Stimulated activated naive CD8-positive, alpha-beta T cell treated with anti-CD3 and anti-CD28 coated beads, Interleukin-15, Interleukin-2, amounts not matched to agents 100 U/mL and 50 U/mL, for 24 hours (primary cell): ENCODE results near the gene NEDD4L.

ENCODE experiments used
- ATAC-seq: fragments of 150-1000 bp; cut with Tn5 transposase; one replicate; pipeline ENCODE4 v1.10.0; 2021
- DNase-seq: peaks from one replicate; pipeline ENCODE4 v3.0.0; 2021

NEDD4L gene

GRCh38 chr18:58054041-58054781 lies 10.2 kb downstream of the NEDD4L start:
- DNase-seq (no peak), ATAC-seq (no peak)

GRCh38 chr18:58055890-58056558 lies 12.0 kb downstream of the NEDD4L start:
- DNase-seq, result no peak
- ATAC-seq, result no peak

GRCh38 chr18:58056852-58057251 lies 12.8 kb downstream of the NEDD4L start:
- DNase-seq (no peak), ATAC-seq (no peak)

- no peak for ATAC-seq
- DNase-seq, result no peak
These were observed 13.4 kb downstream of the NEDD4L start for GRCh38 chr18:58057291-58057965.

GRCh38 chr18:58058720-58059119 lies 14.7 kb downstream of the NEDD4L start:
- DNase-seq (no peak), ATAC-seq (no peak)

- ATAC-seq (no peak), DNase-seq (no peak)
These were observed 16.2 kb downstream of the NEDD4L start for GRCh38 chr18:58060254-58060653.

GRCh38 chr18:58061349-58061748 lies 17.3 kb downstream of the NEDD4L start:
- ATAC-seq (no peak), DNase-seq (no peak)

- DNase-seq (no peak), ATAC-seq (no peak)
These were observed 20.5 kb downstream of the NEDD4L start for GRCh38 chr18:58064406-58064998.

GRCh38 chr18:58065956-58066355 lies 21.9 kb downstream of the NEDD4L start:
- ATAC-seq, result no peak
- no peak for DNase-seq

GRCh38 chr18:58067601-58068000 lies 23.6 kb downstream of the NEDD4L start:
- ATAC-seq, result no peak

GRCh38 chr18:58069099-58069498 lies 25.1 kb downstream of the NEDD4L start:
- ATAC-seq (no peak), DNase-seq (no peak)

More at GRCh38 chr18:58067601-58068000, 23.6 kb downstream of the NEDD4L start:
- DNase-seq, result no peak

- ATAC-seq, result no peak
- no peak for DNase-seq
These were observed 25.8 kb downstream of the NEDD4L start for GRCh38 chr18:58069721-58070292.

- DNase-seq (no peak), ATAC-seq (no peak)
These were observed 32.0 kb downstream of the NEDD4L start for GRCh38 chr18:58076052-58076451.

- DNase-seq (no peak), ATAC-seq (no peak)
These were observed 33.3 kb downstream of the NEDD4L start for GRCh38 chr18:58077329-58077728.

GRCh38 chr18:58078889-58079573 lies 35.0 kb downstream of the NEDD4L start:
- ATAC-seq (no peak), DNase-seq (no peak)

GRCh38 chr18:58080451-58080850 lies 36.4 kb downstream of the NEDD4L start:
- no peak for DNase-seq
- ATAC-seq, result no peak

GRCh38 chr18:58087928-58088690 lies 44.1 kb downstream of the NEDD4L start:
- DNase-seq, result peak; percentile 4
- peak; percentile 61 for ATAC-seq

- ATAC-seq, result no peak
- DNase-seq, result no peak
These were observed 44.7 kb downstream of the NEDD4L start for GRCh38 chr18:58088691-58089065.

GRCh38 chr18:58091099-58091611 lies 47.1 kb downstream of the NEDD4L start:
- no peak for ATAC-seq
- DNase-seq, result no peak

- DNase-seq (no peak), ATAC-seq (no peak)
These were observed 49.3 kb downstream of the NEDD4L start for GRCh38 chr18:58093311-58093803.

GRCh38 chr18:58095222-58095621 lies 51.2 kb downstream of the NEDD4L start:
- ATAC-seq (no peak), DNase-seq (no peak)
